CD14-positive monocyte (primary cell): Measurements from ENCODE around the gene ARID1B. TPM values are rescaled to one million over a fixed set of nuclear protein-coding genes. Genes with fewer than 3 reads are reported as not detected.
A peak's percentile ranks its signal among the peaks of the same experiment; 100 is the strongest.

Experiments used
- DNase-seq, 3 donors: peaks; one replicate each; pipeline ENCODE4 v3.0.0-alpha.2; 2011 to 2022
- H2AFZ ChIP-seq: 2 replicates; pipeline ENCODE4 v1.6.0; 2012; ENCODE audit warnings: mild to moderate bottlenecking, low read depth, low read length, inconsistent platforms; ENCODE audit not compliant: insufficient read depth, poor library complexity, severe bottlenecking
- H3K27ac ChIP-seq, 2 donors: 1 replicate in 1 of 2; 2 replicates in 1 of 2; pipeline ENCODE4 v1.5.1; 2012 to 2013; ENCODE audit warnings: low read length in 2 of 2, control low read depth in 1 of 2, inconsistent platforms in 1 of 2, low read depth in 1 of 2, mild to moderate bottlenecking in 1 of 2
- H3K27me3 ChIP-seq, 2 donors: one replicate each; pipeline versions ENCODE4 v1.6.0 to v1.6.1; 2011 to 2013; ENCODE audit warnings: low read length in 2 of 2; ENCODE audit not compliant: control insufficient read depth in 2 of 2, insufficient read depth in 2 of 2
- H3K36me3 ChIP-seq, 2 donors: replicated peaks in 1 of 2; 1 replicate in 1 of 2; 2 replicates in 1 of 2; pipeline versions ENCODE4 v1.5.1 to v1.6.1; 2012 to 2013; ENCODE audit warnings: low read length in 2 of 2, control low read depth in 1 of 2, inconsistent platforms in 1 of 2, mild to moderate bottlenecking in 1 of 2; ENCODE audit not compliant: insufficient read depth in 2 of 2, control insufficient read depth in 1 of 2
- H3K4me1 ChIP-seq, 2 donors: 1 replicate in 1 of 2; 2 replicates in 1 of 2; pipeline versions ENCODE4 v1.5.1 to v1.6.1; 2012 to 2013; ENCODE audit warnings: low read length in 2 of 2, control low read depth in 1 of 2, inconsistent platforms in 1 of 2, mild to moderate bottlenecking in 1 of 2, moderate library complexity in 1 of 2; ENCODE audit not compliant: insufficient read depth in 2 of 2, control insufficient read depth in 1 of 2
- H3K4me2 ChIP-seq: replicated peaks from 2 replicates; pipeline ENCODE3; 2012; ENCODE audit warnings: low read length, moderate library complexity, mild to moderate bottlenecking; ENCODE audit not compliant: poor library complexity, severe bottlenecking; ENCODE audit errors: extremely low read depth
- H3K4me3 ChIP-seq, 3 experiments: fragments of 200-600 bp in 1 of 3; sonication (generic) in 1 of 3; replicated peaks in 1 of 3; 1 replicate in 2 of 3; 2 replicates in 1 of 3; pipeline ENCODE4 v1.5.1; 2011 to 2013; ENCODE audit warnings: low read length in 3 of 3, mild to moderate bottlenecking in 3 of 3, control low read depth in 2 of 3, low read depth in 2 of 3, inconsistent platforms in 1 of 3, moderate library complexity in 1 of 3
- H3K79me2 ChIP-seq: 2 replicates; pipeline ENCODE4 v1.6.0; 2012; ENCODE audit warnings: mild to moderate bottlenecking, control low read depth, inconsistent platforms, low read length, moderate library complexity; ENCODE audit not compliant: insufficient read depth
- H3K9ac ChIP-seq: 2 replicates; pipeline ENCODE4 v1.6.0; 2017; ENCODE audit warnings: low read length, mild to moderate bottlenecking; ENCODE audit not compliant: insufficient read depth, poor library complexity, severe bottlenecking
- H3K9me3 ChIP-seq, 2 donors: replicated peaks in 1 of 2; 1 replicate in 1 of 2; 2 replicates in 1 of 2; pipeline versions ENCODE4 v1.5.1 to v1.6.1; 2012 to 2013; ENCODE audit warnings: low read length in 2 of 2, control low read depth in 1 of 2; ENCODE audit not compliant: control insufficient read depth in 1 of 2, insufficient read depth in 1 of 2
- H4K20me1 ChIP-seq: 2 replicates; pipeline ENCODE4 v1.6.0; 2012; ENCODE audit warnings: mild to moderate bottlenecking, low read length, control low read depth, moderate library complexity; ENCODE audit not compliant: insufficient read depth
- H3K27ac Mint-ChIP-seq, 7 donors: one replicate each; pipeline ENCODE4 v1.8.0; 2020; ENCODE audit warnings: mild to moderate bottlenecking in 7 of 7, mixed read lengths in 7 of 7, moderate library complexity in 6 of 7, inconsistent platforms in 2 of 7
- H3K27me3 Mint-ChIP-seq, 3 donors: one replicate each; pipeline ENCODE4 v1.8.0; 2021 to 2022; ENCODE audit warnings: low read depth in 3 of 3, mild to moderate bottlenecking in 3 of 3, mixed read lengths in 3 of 3, moderate library complexity in 3 of 3, inconsistent platforms in 1 of 3
- H3K36me3 Mint-ChIP-seq, 2 donors: one replicate each; pipeline ENCODE4 v1.8.0; 2020; ENCODE audit warnings: mixed read lengths in 2 of 2, inconsistent platforms in 1 of 2, mild to moderate bottlenecking in 1 of 2
- H3K4me1 Mint-ChIP-seq: one replicate; pipeline ENCODE4 v1.8.0; 2020; ENCODE audit warnings: mild to moderate bottlenecking, mixed read lengths
- H3K4me3 Mint-ChIP-seq, 2 donors: one replicate each; pipeline ENCODE4 v1.8.0; 2020; ENCODE audit warnings: mild to moderate bottlenecking in 2 of 2, mixed read lengths in 2 of 2, moderate library complexity in 1 of 2
- H3K9me3 Mint-ChIP-seq, 7 donors: one replicate each; pipeline ENCODE4 v1.8.0; 2020 to 2022; ENCODE audit warnings: mixed read lengths in 7 of 7, mild to moderate bottlenecking in 6 of 7, moderate library complexity in 6 of 7, inconsistent platforms in 2 of 7
- WGBS: methylation state at CpG from one replicate; pipeline ENCODE4 v1.1.5; 2013; ENCODE audit warnings: missing lambda C conversion rate; ENCODE audit not compliant: insufficient coverage; 5-methylcytosine and 5-hydroxymethylcytosine counted together
- intact Hi-C, 2 donors: fragments of 100-400 bp; cut with micrococcal nuclease; formaldehyde crosslinking; loops; one replicate each; pipeline versions ENCODE4 v1.15.0 to v1.15.1; 2023
- polyA plus RNA-seq, 3 donors: library from polyadenylated mRNA; depleted of rRNA in 1 of 3; unstranded in 2 of 3; stranded (reverse) in 1 of 3; fragments of 300-500 nt in 2 of 3; fragments of >200 nt in 1 of 3; fragmentation: Illumina TruSeq in 2 of 3; gene quantifications; 1 replicate in 2 of 3; 2 replicates in 1 of 3; pipeline ENCODE4 v1.2.3, GENCODE V29; 2012 to 2021
- TF ChIP-seq, protein P1 (sequence below): fragments of 200-600 bp; IDR thresholded peaks from one replicate; pipeline ENCODE4 v1.8.0; 2022; ENCODE audit warnings: antibody characterized with exemption, mild to moderate bottlenecking

ARID1B gene
- polyA plus RNA-seq, 3 donors, result 3.2 to 22.1 (median 3.8) TPM

- peaks cover 12% of the 10 kb centered on the region for H4K20me1 ChIP-seq
- peaks cover 4% of the 10 kb centered on the region for H3K79me2 ChIP-seq
- no peak overlapping the region for H2AFZ ChIP-seq
- Mint-ChIP-seq H3K4me3 (no peak overlapping the region), H3K9me3 (no peaks in the 10 kb centered on the region), H3K4me1 (peaks cover 23% of the 10 kb centered on the region), H3K27ac (peak overlapping the region in 6 of 7 donors; percentile 4 to 64 (median 38)), H3K36me3 (peaks cover 8 to 9% of the 10 kb centered on the region in 2 donors), H3K27me3 (no peaks in the 10 kb centered on the region)
- H3K9ac ChIP-seq, result no peak overlapping the region
- no peaks in the 10 kb centered on the region for H3K36me3 ChIP-seq
- no peaks in the 10 kb centered on the region for H3K27me3 ChIP-seq
- H3K9me3 ChIP-seq, result no peaks in the 10 kb centered on the region
- TF ChIP-seq, protein P1, sequence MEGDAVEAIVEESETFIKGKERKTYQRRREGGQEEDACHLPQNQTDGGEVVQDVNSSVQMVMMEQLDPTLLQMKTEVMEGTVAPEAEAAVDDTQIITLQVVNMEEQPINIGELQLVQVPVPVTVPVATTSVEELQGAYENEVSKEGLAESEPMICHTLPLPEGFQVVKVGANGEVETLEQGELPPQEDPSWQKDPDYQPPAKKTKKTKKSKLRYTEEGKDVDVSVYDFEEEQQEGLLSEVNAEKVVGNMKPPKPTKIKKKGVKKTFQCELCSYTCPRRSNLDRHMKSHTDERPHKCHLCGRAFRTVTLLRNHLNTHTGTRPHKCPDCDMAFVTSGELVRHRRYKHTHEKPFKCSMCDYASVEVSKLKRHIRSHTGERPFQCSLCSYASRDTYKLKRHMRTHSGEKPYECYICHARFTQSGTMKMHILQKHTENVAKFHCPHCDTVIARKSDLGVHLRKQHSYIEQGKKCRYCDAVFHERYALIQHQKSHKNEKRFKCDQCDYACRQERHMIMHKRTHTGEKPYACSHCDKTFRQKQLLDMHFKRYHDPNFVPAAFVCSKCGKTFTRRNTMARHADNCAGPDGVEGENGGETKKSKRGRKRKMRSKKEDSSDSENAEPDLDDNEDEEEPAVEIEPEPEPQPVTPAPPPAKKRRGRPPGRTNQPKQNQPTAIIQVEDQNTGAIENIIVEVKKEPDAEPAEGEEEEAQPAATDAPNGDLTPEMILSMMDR, result no peak
- H3K4me2 ChIP-seq, result no peak overlapping the region
- H3K4me1 ChIP-seq, result peaks cover 0 to 4% of the 10 kb centered on the region in 2 donors
- H3K27ac ChIP-seq, result no peak overlapping the region
- DNase-seq, result no peak
- no peak overlapping the region for H3K4me3 ChIP-seq
- intact Hi-C loops, result no loop called here
- WGBS, result 73% methylated on average over 7 of the region's 8 CpGs
Observed at GRCh38 chr6:157064502-157064901, 287.3 kb downstream of the ARID1B start.

DNA sequence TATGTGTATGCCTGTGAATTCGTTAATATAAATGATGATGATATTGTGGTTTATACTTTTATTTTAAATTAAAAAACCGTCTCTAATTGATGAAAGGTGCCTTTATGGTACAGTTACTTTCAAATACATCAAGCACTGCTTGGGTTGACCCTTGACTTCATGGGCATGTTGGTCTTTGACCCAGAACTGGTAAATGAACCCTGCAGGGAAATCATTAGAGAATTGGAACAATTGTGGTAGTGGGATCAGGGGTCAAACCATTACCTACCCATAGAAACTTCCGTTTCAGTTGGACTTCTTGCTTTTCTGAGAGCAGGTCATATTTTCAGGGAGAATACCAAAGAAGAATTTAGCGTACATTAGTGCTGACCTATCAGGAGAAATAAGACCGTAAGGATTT, 288.2 kb downstream of the ARID1B start:
- no peak overlapping the region for H3K4me2 ChIP-seq
- no peaks in the 10 kb centered on the region for H3K9me3 Mint-ChIP-seq

More for the DNA sequence above, 288.2 kb downstream of the ARID1B start:
- H3K4me1 ChIP-seq, result peaks cover 0 to 4% of the 10 kb centered on the region in 2 donors
- no peak for DNase-seq
- no peak overlapping the region for H3K27ac ChIP-seq
- no peaks in the 10 kb centered on the region for H3K36me3 ChIP-seq
- H3K79me2 ChIP-seq, result no peaks in the 10 kb centered on the region
- no peaks in the 10 kb centered on the region for H3K27me3 ChIP-seq
- Mint-ChIP-seq H3K36me3 (peaks cover 8 to 9% of the 10 kb centered on the region in 2 donors), H3K27me3 (no peaks in the 10 kb centered on the region), H3K4me3 (no peak overlapping the region), H3K4me1 (peaks cover 19% of the 10 kb centered on the region), H3K27ac (no peak overlapping the region)
- H3K9ac ChIP-seq, result no peak overlapping the region
- intact Hi-C loops, result no loop called here
- 100% methylated on average over 2 of the region's 5 CpGs for WGBS
- no peak overlapping the region for H2AFZ ChIP-seq
- H3K4me3 ChIP-seq, result no peak overlapping the region
- TF ChIP-seq, protein P1, result no peak
- peaks cover 13% of the 10 kb centered on the region for H4K20me1 ChIP-seq
- no peaks in the 10 kb centered on the region for H3K9me3 ChIP-seq
